ENCODE results near the gene MAPK14. TPM values are rescaled to one million over a fixed set of nuclear protein-coding genes. Genes with fewer than 3 reads are reported as not detected.

The MAPK14 gene
- total and polyA plus RNA-seq, 9 of the 15 experiments (the other 6 are each of a cell fraction or from before 2014, with no cell fraction given), result 8.8 to 62.7 (median 35.5) TPM

DNA sequence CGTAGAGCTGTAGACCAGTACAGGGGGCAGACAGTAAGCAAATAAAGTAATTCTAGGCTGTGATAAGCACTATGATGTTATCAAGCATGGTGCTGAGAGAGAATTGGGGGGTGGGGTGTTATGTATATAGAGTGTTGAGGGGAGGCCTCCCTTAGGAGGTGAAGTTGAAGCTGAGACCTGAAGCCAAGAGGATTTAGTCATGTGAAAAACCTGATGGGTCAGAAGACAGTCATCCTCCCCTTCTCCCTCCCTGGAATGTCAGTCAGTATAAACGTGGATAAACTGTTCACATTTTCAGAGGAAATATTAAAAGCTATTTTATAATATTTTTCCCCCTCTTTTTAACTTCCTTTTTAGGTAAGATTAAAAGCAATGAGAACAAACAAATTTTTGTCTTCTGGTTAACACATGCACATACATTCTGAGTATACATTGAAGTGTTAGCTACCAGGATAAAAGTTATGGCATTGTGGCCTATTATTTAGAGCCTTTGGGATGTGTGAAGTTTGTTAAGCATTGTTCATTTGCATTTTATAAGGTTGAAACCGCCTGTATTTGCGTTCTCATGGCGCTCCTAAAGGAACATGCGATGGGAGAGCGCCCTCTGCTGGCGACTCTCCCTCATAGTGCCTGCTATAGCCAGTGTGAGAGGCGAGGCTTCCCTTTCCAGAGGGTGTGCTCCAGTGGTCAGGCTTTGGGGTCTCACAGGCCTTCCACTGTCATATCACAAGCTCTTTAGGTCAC, 67.3 kb downstream of the MAPK14 start (continued):
- TF ChIP-seq, protein P1, sequence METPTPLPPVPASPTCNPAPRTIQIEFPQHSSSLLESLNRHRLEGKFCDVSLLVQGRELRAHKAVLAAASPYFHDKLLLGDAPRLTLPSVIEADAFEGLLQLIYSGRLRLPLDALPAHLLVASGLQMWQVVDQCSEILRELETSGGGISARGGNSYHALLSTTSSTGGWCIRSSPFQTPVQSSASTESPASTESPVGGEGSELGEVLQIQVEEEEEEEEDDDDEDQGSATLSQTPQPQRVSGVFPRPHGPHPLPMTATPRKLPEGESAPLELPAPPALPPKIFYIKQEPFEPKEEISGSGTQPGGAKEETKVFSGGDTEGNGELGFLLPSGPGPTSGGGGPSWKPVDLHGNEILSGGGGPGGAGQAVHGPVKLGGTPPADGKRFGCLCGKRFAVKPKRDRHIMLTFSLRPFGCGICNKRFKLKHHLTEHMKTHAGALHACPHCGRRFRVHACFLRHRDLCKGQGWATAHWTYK (CRISPR knock-in tag; IDR thresholded peaks at IDR 0.05), result no peak
- no peak for TF ChIP-seq ZNF3 (CRISPR knock-in tag; IDR thresholded peaks at IDR 0.05)
- TF ChIP-seq RBM22 (IDR thresholded peaks at IDR 0.05; ENCODE audit: low read depth, low read length, poor library complexity, severe bottlenecking), result no peak
- no peak for TF ChIP-seq KDM2B (CRISPR knock-in tag; IDR thresholded peaks at IDR 0.05)
- 0 out of 2 replicates have a peak, but pooled peaks have one; percentile 56 for TF ChIP-seq ZNF445 (CRISPR knock-in tag; IDR thresholded peaks at IDR 0.05; ENCODE audit: low read depth)
- peak; percentile 97 for TF ChIP-seq RAD21 (CRISPR knock-in tag; conservative IDR thresholded peaks at IDR 0.05 in 1 of 2, IDR thresholded peaks at IDR 0.05 in 1 of 2)
- TF ChIP-seq, protein P2, sequence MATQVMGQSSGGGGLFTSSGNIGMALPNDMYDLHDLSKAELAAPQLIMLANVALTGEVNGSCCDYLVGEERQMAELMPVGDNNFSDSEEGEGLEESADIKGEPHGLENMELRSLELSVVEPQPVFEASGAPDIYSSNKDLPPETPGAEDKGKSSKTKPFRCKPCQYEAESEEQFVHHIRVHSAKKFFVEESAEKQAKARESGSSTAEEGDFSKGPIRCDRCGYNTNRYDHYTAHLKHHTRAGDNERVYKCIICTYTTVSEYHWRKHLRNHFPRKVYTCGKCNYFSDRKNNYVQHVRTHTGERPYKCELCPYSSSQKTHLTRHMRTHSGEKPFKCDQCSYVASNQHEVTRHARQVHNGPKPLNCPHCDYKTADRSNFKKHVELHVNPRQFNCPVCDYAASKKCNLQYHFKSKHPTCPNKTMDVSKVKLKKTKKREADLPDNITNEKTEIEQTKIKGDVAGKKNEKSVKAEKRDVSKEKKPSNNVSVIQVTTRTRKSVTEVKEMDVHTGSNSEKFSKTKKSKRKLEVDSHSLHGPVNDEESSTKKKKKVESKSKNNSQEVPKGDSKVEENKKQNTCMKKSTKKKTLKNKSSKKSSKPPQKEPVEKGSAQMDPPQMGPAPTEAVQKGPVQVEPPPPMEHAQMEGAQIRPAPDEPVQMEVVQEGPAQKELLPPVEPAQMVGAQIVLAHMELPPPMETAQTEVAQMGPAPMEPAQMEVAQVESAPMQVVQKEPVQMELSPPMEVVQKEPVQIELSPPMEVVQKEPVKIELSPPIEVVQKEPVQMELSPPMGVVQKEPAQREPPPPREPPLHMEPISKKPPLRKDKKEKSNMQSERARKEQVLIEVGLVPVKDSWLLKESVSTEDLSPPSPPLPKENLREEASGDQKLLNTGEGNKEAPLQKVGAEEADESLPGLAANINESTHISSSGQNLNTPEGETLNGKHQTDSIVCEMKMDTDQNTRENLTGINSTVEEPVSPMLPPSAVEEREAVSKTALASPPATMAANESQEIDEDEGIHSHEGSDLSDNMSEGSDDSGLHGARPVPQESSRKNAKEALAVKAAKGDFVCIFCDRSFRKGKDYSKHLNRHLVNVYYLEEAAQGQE (IDR thresholded peaks at IDR 0.05; ENCODE audit: borderline replicate concordance), result peak; percentile 93
- TF ChIP-seq, protein P2 (CRISPR knock-in tag; IDR thresholded peaks at IDR 0.05; ENCODE audit: low read depth), result no peak
- peak; percentile 63; the same call in 1 of the 2 replicates for TF ChIP-seq ZNF232 (CRISPR knock-in tag; IDR thresholded peaks at IDR 0.05)
- no peak for TF ChIP-seq GTF2F1 (IDR thresholded peaks at IDR 0.05; ENCODE audit: low read depth, low read length)
- TF ChIP-seq SOX6 (IDR thresholded peaks at IDR 0.05), result peak; percentile 43; the same call in 1 of the 2 replicates
- TF ChIP-seq POLR2B (IDR thresholded peaks at IDR 0.05; ENCODE audit: low read depth, partially characterized antibody), result no peak
- TF ChIP-seq CBX3 (IDR thresholded peaks at IDR 0.05; ENCODE audit: borderline replicate concordance in 1 of 2, low read length in 2 of 2), result 0 out of 3 replicates have a peak, but pooled peaks of 1 of the 2 experiments have one; percentile 43
- peak; percentile 55; the same call in 1 of the 2 replicates for TF ChIP-seq DMBX1 (CRISPR knock-in tag; IDR thresholded peaks at IDR 0.05; ENCODE audit: borderline replicate concordance)
- peak; percentile 87 for TF ChIP-seq MYC (IDR thresholded peaks at IDR 0.05; ENCODE audit: low read depth, low read length)
- TF ChIP-seq MYC (CRISPR knock-in tag; IDR thresholded peaks at IDR 0.05; ENCODE audit: borderline replicate concordance, low read depth), result no peak
- no peak for TF ChIP-seq NR3C1 (CRISPR knock-in tag; IDR thresholded peaks at IDR 0.05)
- TF ChIP-seq NONO (IDR thresholded peaks at IDR 0.05; ENCODE audit: low read depth in 2 of 2, low read length in 1 of 2), result no peak
